ENCODE results near the gene BRCC3. TPM values are rescaled to one million over a fixed set of nuclear protein-coding genes. Genes with fewer than 3 reads are reported as not detected.
"Not testable (repeated sequence)": the region's sequence is repeated elsewhere in the genome, so short reads cannot be mapped to it uniquely, and the experiment has no call there.

Gene BRCC3
- polyA plus RNA-seq, 1 donor from 2014 or later, result 28.1 TPM

DNA sequence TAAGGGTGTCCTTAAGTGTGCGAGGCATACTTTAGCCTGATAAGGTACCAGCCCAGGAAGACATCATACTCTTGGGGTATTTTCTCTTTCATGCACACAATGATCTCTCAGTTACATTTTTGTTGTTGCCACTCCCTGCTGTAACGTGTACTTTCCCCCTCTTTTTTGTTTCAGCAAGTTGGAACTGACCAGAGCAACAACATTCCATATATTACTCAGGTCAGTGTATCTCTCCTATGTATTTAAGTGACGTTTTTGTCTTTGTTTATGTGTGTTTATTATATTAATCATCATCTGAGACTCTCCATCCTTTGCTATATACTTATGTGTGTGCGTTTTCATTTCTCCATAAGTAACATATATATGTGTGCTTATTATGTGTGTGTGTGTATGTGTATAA is 73.6 kb downstream of the BRCC3 start:
- TF ChIP-seq SMC3 (conservative IDR thresholded peaks at IDR 0.05; ENCODE audit: poor library complexity) (no peak), EZH2 (IDR thresholded peaks at IDR 0.05; ENCODE audit: borderline replicate concordance, insufficient read depth, low read length, poor library complexity, severe bottlenecking) (no peak), EP300 (conservative IDR thresholded peaks at IDR 0.05; ENCODE audit: poor library complexity, severe bottlenecking) (no peak), RAD21 (conservative IDR thresholded peaks at IDR 0.05) (no peak), MXI1 (conservative IDR thresholded peaks at IDR 0.05; ENCODE audit: poor library complexity, severe bottlenecking) (no peak), POLR2AphosphoS5 (IDR thresholded peaks at IDR 0.05) (no peak), TAF1 (IDR thresholded peaks at IDR 0.05; ENCODE audit: low read depth) (no peak)
- TF ChIP-seq, protein P1, sequence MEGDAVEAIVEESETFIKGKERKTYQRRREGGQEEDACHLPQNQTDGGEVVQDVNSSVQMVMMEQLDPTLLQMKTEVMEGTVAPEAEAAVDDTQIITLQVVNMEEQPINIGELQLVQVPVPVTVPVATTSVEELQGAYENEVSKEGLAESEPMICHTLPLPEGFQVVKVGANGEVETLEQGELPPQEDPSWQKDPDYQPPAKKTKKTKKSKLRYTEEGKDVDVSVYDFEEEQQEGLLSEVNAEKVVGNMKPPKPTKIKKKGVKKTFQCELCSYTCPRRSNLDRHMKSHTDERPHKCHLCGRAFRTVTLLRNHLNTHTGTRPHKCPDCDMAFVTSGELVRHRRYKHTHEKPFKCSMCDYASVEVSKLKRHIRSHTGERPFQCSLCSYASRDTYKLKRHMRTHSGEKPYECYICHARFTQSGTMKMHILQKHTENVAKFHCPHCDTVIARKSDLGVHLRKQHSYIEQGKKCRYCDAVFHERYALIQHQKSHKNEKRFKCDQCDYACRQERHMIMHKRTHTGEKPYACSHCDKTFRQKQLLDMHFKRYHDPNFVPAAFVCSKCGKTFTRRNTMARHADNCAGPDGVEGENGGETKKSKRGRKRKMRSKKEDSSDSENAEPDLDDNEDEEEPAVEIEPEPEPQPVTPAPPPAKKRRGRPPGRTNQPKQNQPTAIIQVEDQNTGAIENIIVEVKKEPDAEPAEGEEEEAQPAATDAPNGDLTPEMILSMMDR (IDR thresholded peaks at IDR 0.05; ENCODE audit: poor library complexity, severe bottlenecking), result no peak
- TF ChIP-seq, protein P2, sequence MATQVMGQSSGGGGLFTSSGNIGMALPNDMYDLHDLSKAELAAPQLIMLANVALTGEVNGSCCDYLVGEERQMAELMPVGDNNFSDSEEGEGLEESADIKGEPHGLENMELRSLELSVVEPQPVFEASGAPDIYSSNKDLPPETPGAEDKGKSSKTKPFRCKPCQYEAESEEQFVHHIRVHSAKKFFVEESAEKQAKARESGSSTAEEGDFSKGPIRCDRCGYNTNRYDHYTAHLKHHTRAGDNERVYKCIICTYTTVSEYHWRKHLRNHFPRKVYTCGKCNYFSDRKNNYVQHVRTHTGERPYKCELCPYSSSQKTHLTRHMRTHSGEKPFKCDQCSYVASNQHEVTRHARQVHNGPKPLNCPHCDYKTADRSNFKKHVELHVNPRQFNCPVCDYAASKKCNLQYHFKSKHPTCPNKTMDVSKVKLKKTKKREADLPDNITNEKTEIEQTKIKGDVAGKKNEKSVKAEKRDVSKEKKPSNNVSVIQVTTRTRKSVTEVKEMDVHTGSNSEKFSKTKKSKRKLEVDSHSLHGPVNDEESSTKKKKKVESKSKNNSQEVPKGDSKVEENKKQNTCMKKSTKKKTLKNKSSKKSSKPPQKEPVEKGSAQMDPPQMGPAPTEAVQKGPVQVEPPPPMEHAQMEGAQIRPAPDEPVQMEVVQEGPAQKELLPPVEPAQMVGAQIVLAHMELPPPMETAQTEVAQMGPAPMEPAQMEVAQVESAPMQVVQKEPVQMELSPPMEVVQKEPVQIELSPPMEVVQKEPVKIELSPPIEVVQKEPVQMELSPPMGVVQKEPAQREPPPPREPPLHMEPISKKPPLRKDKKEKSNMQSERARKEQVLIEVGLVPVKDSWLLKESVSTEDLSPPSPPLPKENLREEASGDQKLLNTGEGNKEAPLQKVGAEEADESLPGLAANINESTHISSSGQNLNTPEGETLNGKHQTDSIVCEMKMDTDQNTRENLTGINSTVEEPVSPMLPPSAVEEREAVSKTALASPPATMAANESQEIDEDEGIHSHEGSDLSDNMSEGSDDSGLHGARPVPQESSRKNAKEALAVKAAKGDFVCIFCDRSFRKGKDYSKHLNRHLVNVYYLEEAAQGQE (IDR thresholded peaks at IDR 0.05; ENCODE audit: borderline replicate concordance), result no peak
- Histone ChIP-seq H3K36me3 (ENCODE audit: insufficient read depth, low read length) (no peaks in the 10 kb centered on the region), H3F3A (ENCODE audit: insufficient read depth, low read length, poor library complexity, severe bottlenecking) (no peaks in the 10 kb centered on the region), H3K27me3 (ENCODE audit: insufficient read depth, low read depth, low read length) (no peaks in the 10 kb centered on the region), H3K79me2 (replicated peaks; ENCODE audit: insufficient read depth, low read length) (no peaks in the 10 kb centered on the region), H3K9ac (ENCODE audit: low read length) (no peak overlapping the region), H3K9me3 (ENCODE audit: low read length) (no peaks in the 10 kb centered on the region), H3K27ac (ENCODE audit: low read length) (no peak overlapping the region), H3K9me2 (ENCODE audit: insufficient read depth, low read length) (no peaks in the 10 kb centered on the region), H2AFZ (ENCODE audit: low read depth, low read length) (no peak overlapping the region), H4K20me1 (ENCODE audit: insufficient read depth) (no peaks in the 10 kb centered on the region), H3K4me2 (ENCODE audit: low read length) (no peak overlapping the region), H3K4me3 (ENCODE audit: low read length) (no peak overlapping the region)

DNA sequence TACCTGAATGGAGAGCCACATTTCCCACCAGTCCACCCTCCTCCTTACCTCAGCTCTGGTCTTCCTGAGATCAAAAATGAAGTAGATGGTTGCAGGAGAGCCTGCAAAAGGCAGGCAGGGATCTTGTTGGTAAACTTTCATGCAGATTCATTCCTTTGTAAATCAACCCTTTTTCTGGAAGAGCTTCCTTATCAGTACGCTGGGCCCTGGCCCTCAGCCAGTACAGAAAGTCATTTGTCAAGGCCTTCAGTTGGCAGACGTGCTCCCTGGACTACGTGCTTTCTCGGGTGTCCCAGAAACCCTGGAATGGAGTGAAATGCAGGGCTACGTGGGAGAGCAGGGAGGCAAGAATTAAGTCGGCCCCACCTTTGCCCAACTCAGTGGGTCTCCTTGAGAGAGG is 76.3 kb downstream of the BRCC3 start:
- not testable (repeated sequence) for H4K20me1 ChIP-seq (ENCODE audit: insufficient read depth); H3K9ac ChIP-seq (ENCODE audit: low read length); H3K4me3 ChIP-seq (ENCODE audit: low read length); H3K9me3 ChIP-seq (ENCODE audit: low read length); H3K9me2 ChIP-seq (ENCODE audit: insufficient read depth, low read length); H3K36me3 ChIP-seq (ENCODE audit: insufficient read depth, low read length); H2AFZ ChIP-seq (ENCODE audit: low read depth, low read length); H3K27ac ChIP-seq (ENCODE audit: low read length); H3K4me2 ChIP-seq (ENCODE audit: low read length); H3K79me2 ChIP-seq (replicated peaks; ENCODE audit: insufficient read depth, low read length); H3K27me3 ChIP-seq (ENCODE audit: insufficient read depth, low read depth, low read length); H3F3A ChIP-seq (ENCODE audit: insufficient read depth, low read length, poor library complexity, severe bottlenecking)

DNA sequence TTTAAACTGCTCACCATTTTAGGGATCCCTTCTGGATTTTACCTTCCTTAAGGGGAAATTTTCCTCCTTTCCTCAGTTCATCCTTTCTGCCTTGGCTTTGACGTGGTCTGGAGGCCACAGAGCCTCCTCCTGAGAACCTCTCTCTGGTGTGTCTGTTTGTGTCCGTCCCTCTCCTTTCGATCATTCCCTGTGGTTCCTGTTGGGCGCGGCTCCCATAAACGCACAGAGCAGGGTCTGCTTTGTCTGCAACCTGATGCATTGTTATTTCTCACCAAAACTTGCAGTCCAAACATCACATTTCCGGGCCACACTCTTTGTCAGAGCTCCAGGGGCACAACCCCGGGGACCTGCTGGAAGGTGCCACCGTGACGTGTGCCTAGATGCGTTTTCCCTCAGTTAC is 76.9 kb downstream of the BRCC3 start:
- H3K27me3 ChIP-seq (ENCODE audit: insufficient read depth, low read depth, low read length); H3K9ac ChIP-seq (ENCODE audit: low read length); H3K9me3 ChIP-seq (ENCODE audit: low read length); H3K9me2 ChIP-seq (ENCODE audit: insufficient read depth, low read length); H3K27ac ChIP-seq (ENCODE audit: low read length); H3F3A ChIP-seq (ENCODE audit: insufficient read depth, low read length, poor library complexity, severe bottlenecking); H3K79me2 ChIP-seq (replicated peaks; ENCODE audit: insufficient read depth, low read length); H2AFZ ChIP-seq (ENCODE audit: low read depth, low read length); H4K20me1 ChIP-seq (ENCODE audit: insufficient read depth); H3K36me3 ChIP-seq (ENCODE audit: insufficient read depth, low read length); H3K4me3 ChIP-seq (ENCODE audit: low read length); H3K4me2 ChIP-seq (ENCODE audit: low read length): not testable (repeated sequence)
